Mucosa of rectum (tissue), 2 donors: Measurements from ENCODE around the gene ASGR2.
"Not testable (repeated sequence)": the region's sequence is repeated elsewhere in the genome, so short reads cannot be mapped to it uniquely, and the experiment has no call there.

Experiments used
- H3K27ac ChIP-seq, 2 donors: one replicate each; pipeline ENCODE4 v1.7.0; 2013; ENCODE audit warnings: inconsistent platforms in 2 of 2, low read depth in 2 of 2, low read length in 2 of 2
- H3K27me3 ChIP-seq, 2 donors: one replicate each; pipeline ENCODE4 v1.7.0; 2013; ENCODE audit warnings: low read length in 2 of 2; ENCODE audit not compliant: control insufficient read depth in 2 of 2, insufficient read depth in 2 of 2
- H3K36me3 ChIP-seq, 2 donors: one replicate each; pipeline ENCODE4 v1.7.0; 2013; ENCODE audit warnings: low read length in 2 of 2; ENCODE audit not compliant: control insufficient read depth in 2 of 2, insufficient read depth in 2 of 2
- H3K4me1 ChIP-seq, 2 donors: one replicate each; pipeline ENCODE4 v1.7.0; 2013; ENCODE audit warnings: low read length in 2 of 2, mild to moderate bottlenecking in 1 of 2; ENCODE audit not compliant: control insufficient read depth in 2 of 2, insufficient read depth in 2 of 2
- H3K4me3 ChIP-seq, 2 donors: one replicate each; pipeline ENCODE4 v1.7.0; 2013; ENCODE audit warnings: low read length in 2 of 2
- H3K9ac ChIP-seq, 2 donors: one replicate each; pipeline ENCODE4 v1.7.0; 2013; ENCODE audit warnings: low read length in 2 of 2, low read depth in 1 of 2, mild to moderate bottlenecking in 1 of 2
- H3K9me3 ChIP-seq, 2 donors: one replicate each; pipeline ENCODE4 v1.7.0; 2013; ENCODE audit warnings: low read length in 2 of 2; ENCODE audit not compliant: control insufficient read depth in 2 of 2
- donor health status: healthy.
- donor health status: Normal muscosa, but diverticular disease.

Gene ASGR2

GRCh38 chr17:7126386-7126785 lies 11.8 kb upstream of the ASGR2 start:
- H3K27me3 ChIP-seq, H3K9ac ChIP-seq, H3K9me3 ChIP-seq, H3K4me3 ChIP-seq, H3K36me3 ChIP-seq, H3K27ac ChIP-seq, H3K4me1 ChIP-seq: not testable (repeated sequence)

- H3K36me3 ChIP-seq, result no peaks in the 10 kb centered on the region
- no peak overlapping the region for H3K9ac ChIP-seq
- H3K27me3 ChIP-seq, result no peaks in the 10 kb centered on the region
- H3K27ac ChIP-seq, result no peak overlapping the region
- H3K4me3 ChIP-seq, result no peak overlapping the region
- H3K4me1 ChIP-seq, result no peaks in the 10 kb centered on the region
- H3K9me3 ChIP-seq, result no peaks in the 10 kb centered on the region
Measured at GRCh38 chr17:7124923-7125322, 10.3 kb upstream of the ASGR2 start.

- Histone ChIP-seq H3K27ac (no peak overlapping the region), H3K4me3 (no peak overlapping the region), H3K9ac (no peak overlapping the region), H3K27me3 (no peaks in the 10 kb centered on the region), H3K36me3 (no peaks in the 10 kb centered on the region), H3K4me1 (no peaks in the 10 kb centered on the region), H3K9me3 (no peaks in the 10 kb centered on the region)
Measured at GRCh38 chr17:7123844-7124243, 9.2 kb upstream of the ASGR2 start.

GRCh38 chr17:7122381-7122780 lies 7.8 kb upstream of the ASGR2 start:
- H3K27ac ChIP-seq, result no peak overlapping the region
- H3K27me3 ChIP-seq, result no peaks in the 10 kb centered on the region
- no peak overlapping the region for H3K9ac ChIP-seq
- H3K4me1 ChIP-seq, result no peaks in the 10 kb centered on the region
- H3K9me3 ChIP-seq, result no peaks in the 10 kb centered on the region
- no peak overlapping the region for H3K4me3 ChIP-seq
- H3K36me3 ChIP-seq, result no peaks in the 10 kb centered on the region

GRCh38 chr17:7120635-7121034 lies 6.0 kb upstream of the ASGR2 start:
- peak overlapping the region in 1 of 2 donors; percentile 10 for H3K27ac ChIP-seq
- not testable (repeated sequence) for H3K9ac ChIP-seq

GRCh38 chr17:7120123-7120522 lies 5.5 kb upstream of the ASGR2 start:
- Histone ChIP-seq H3K27ac (no peak overlapping the region), H3K9me3 (no peaks in the 10 kb centered on the region), H3K9ac (no peak overlapping the region)

More at GRCh38 chr17:7120635-7121034, 6.0 kb upstream of the ASGR2 start:
- H3K4me3 ChIP-seq, H3K9me3 ChIP-seq, H3K4me1 ChIP-seq, H3K36me3 ChIP-seq, H3K27me3 ChIP-seq: not testable (repeated sequence)

GRCh38 chr17:7119314-7119713 lies 4.7 kb upstream of the ASGR2 start:
- H3K27me3 ChIP-seq, result no peaks in the 10 kb centered on the region

More at GRCh38 chr17:7120123-7120522, 5.5 kb upstream of the ASGR2 start:
- H3K4me3 ChIP-seq, result no peak overlapping the region
- H3K36me3 ChIP-seq, result no peaks in the 10 kb centered on the region
- H3K27me3 ChIP-seq, result no peaks in the 10 kb centered on the region
- no peaks in the 10 kb centered on the region for H3K4me1 ChIP-seq

GRCh38 chr17:7114875-7115614 lies 423 bp upstream of the ASGR2 start:
- no peaks in the 10 kb centered on the region for H3K4me1 ChIP-seq
- peak overlapping the region in 1 of 2 donors; percentile 11 for H3K27ac ChIP-seq
- no peaks in the 10 kb centered on the region for H3K27me3 ChIP-seq
- no peak overlapping the region for H3K4me3 ChIP-seq
- H3K9me3 ChIP-seq, result no peaks in the 10 kb centered on the region
- H3K9ac ChIP-seq, result no peak overlapping the region
- no peaks in the 10 kb centered on the region for H3K36me3 ChIP-seq

More at GRCh38 chr17:7119314-7119713, 4.7 kb upstream of the ASGR2 start:
- Histone ChIP-seq H3K4me3 (no peak overlapping the region), H3K9ac (no peak overlapping the region), H3K9me3 (no peaks in the 10 kb centered on the region), H3K27ac (no peak overlapping the region), H3K36me3 (no peaks in the 10 kb centered on the region), H3K4me1 (no peaks in the 10 kb centered on the region)

- H3K9ac ChIP-seq, result no peak overlapping the region
- H3K9me3 ChIP-seq, result no peaks in the 10 kb centered on the region
- H3K36me3 ChIP-seq, result no peaks in the 10 kb centered on the region
- no peak overlapping the region for H3K4me3 ChIP-seq
- no peaks in the 10 kb centered on the region for H3K27me3 ChIP-seq
- H3K27ac ChIP-seq, result no peak overlapping the region
- no peaks in the 10 kb centered on the region for H3K4me1 ChIP-seq
Measured at GRCh38 chr17:7113273-7114071, 1.1 kb downstream of the ASGR2 start.

GRCh38 chr17:7112510-7113108 lies 2.0 kb downstream of the ASGR2 start:
- Histone ChIP-seq H3K36me3 (no peaks in the 10 kb centered on the region), H3K4me1 (no peaks in the 10 kb centered on the region), H3K9ac (no peak overlapping the region), H3K27me3 (peaks cover 0 to under 1% of the 10 kb centered on the region in 2 donors), H3K27ac (no peak overlapping the region), H3K4me3 (no peak overlapping the region), H3K9me3 (no peaks in the 10 kb centered on the region)
